Panc1 (cell line): Measurements from ENCODE around the gene C1QC.
"Not testable (repeated sequence)": the region's sequence is repeated elsewhere in the genome, so short reads cannot be mapped to it uniquely, and the experiment has no call there.

Source experiments
- POLR2AphosphoS5 ChIP-seq: IDR thresholded peaks from 2 replicates; pipeline ENCODE4 v1.6.1; 2012; ENCODE audit warnings: mild to moderate bottlenecking, low read depth, low read length, moderate library complexity
- SIN3A ChIP-seq: IDR thresholded peaks from 2 replicates; pipeline ENCODE4 v1.6.1; 2012; ENCODE audit warnings: low read depth, mild to moderate bottlenecking, low read length, moderate library complexity, borderline replicate concordance; ENCODE audit not compliant: insufficient read depth
- TCF7L2 ChIP-seq: IDR thresholded peaks from 2 replicates; pipeline ENCODE4 v1.6.1; 2011; ENCODE audit warnings: mild to moderate bottlenecking, low read depth, low read length, inconsistent platforms
- TF ChIP-seq, protein P1 (sequence below): fragments of 450-650 bp; IDR thresholded peaks from 2 replicates; pipeline ENCODE4 v1.5.1; 2017; ENCODE audit warnings: mild to moderate bottlenecking
- TF ChIP-seq, protein P2 (sequence below), 2 experiments: IDR thresholded peaks; 2 replicates each; pipeline ENCODE4 v1.6.1; 2011 to 2012; ENCODE audit warnings: low read depth in 2 of 2, control low read depth in 1 of 2, low read length in 1 of 2, mild to moderate bottlenecking in 1 of 2, moderate library complexity in 1 of 2; ENCODE audit not compliant: insufficient read depth in 1 of 2

DNA sequence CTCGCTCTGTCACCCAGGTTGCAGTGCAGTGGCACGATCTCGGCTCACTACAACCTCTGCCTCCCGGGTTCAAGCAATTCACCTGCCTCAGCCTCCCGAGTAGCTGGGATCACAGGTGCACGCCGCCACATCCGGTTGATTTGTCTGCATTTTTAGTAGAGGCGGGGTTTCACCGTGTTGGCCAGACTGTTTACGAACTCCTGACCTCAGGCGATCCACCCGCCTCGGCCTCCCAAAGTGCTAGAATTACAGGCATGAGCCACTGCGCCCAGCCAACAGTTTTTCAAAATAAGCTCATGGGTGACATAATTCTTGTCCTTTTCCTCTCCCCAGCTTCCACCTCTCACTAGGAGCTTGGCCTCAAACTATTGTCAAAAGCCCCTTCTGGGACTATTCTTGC is 32.7 kb downstream of the C1QC start:
- TF ChIP-seq, protein P1, sequence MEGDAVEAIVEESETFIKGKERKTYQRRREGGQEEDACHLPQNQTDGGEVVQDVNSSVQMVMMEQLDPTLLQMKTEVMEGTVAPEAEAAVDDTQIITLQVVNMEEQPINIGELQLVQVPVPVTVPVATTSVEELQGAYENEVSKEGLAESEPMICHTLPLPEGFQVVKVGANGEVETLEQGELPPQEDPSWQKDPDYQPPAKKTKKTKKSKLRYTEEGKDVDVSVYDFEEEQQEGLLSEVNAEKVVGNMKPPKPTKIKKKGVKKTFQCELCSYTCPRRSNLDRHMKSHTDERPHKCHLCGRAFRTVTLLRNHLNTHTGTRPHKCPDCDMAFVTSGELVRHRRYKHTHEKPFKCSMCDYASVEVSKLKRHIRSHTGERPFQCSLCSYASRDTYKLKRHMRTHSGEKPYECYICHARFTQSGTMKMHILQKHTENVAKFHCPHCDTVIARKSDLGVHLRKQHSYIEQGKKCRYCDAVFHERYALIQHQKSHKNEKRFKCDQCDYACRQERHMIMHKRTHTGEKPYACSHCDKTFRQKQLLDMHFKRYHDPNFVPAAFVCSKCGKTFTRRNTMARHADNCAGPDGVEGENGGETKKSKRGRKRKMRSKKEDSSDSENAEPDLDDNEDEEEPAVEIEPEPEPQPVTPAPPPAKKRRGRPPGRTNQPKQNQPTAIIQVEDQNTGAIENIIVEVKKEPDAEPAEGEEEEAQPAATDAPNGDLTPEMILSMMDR, result not testable (repeated sequence)
- not testable (repeated sequence) for TF ChIP-seq POLR2AphosphoS5, SIN3A, TCF7L2
- TF ChIP-seq, protein P2, sequence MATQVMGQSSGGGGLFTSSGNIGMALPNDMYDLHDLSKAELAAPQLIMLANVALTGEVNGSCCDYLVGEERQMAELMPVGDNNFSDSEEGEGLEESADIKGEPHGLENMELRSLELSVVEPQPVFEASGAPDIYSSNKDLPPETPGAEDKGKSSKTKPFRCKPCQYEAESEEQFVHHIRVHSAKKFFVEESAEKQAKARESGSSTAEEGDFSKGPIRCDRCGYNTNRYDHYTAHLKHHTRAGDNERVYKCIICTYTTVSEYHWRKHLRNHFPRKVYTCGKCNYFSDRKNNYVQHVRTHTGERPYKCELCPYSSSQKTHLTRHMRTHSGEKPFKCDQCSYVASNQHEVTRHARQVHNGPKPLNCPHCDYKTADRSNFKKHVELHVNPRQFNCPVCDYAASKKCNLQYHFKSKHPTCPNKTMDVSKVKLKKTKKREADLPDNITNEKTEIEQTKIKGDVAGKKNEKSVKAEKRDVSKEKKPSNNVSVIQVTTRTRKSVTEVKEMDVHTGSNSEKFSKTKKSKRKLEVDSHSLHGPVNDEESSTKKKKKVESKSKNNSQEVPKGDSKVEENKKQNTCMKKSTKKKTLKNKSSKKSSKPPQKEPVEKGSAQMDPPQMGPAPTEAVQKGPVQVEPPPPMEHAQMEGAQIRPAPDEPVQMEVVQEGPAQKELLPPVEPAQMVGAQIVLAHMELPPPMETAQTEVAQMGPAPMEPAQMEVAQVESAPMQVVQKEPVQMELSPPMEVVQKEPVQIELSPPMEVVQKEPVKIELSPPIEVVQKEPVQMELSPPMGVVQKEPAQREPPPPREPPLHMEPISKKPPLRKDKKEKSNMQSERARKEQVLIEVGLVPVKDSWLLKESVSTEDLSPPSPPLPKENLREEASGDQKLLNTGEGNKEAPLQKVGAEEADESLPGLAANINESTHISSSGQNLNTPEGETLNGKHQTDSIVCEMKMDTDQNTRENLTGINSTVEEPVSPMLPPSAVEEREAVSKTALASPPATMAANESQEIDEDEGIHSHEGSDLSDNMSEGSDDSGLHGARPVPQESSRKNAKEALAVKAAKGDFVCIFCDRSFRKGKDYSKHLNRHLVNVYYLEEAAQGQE (IDR thresholded peaks at IDR 0.05; ENCODE audit: insufficient read depth in 1 of 2, low read depth in 2 of 2, low read length in 1 of 2), result not testable (repeated sequence)
